SU-DHL-6 (cell line): ENCODE measurements around the gene TM7SF3.

ENCODE experiments used
- H2AFZ ChIP-seq: fragments of 200-600 bp; sonication (generic); 2 replicates; pipeline ENCODE4 v1.6.1; 2014; ENCODE audit warnings: low read depth, mild to moderate bottlenecking, moderate library complexity, mixed read lengths, antibody characterized with exemption, low read length; ENCODE audit not compliant: severe bottlenecking
- H3F3A ChIP-seq: fragments of 200-600 bp; shearing (Covaris generic); 2 replicates; pipeline ENCODE4 v1.6.0; 2016; ENCODE audit warnings: antibody characterized with exemption, mild to moderate bottlenecking; ENCODE audit not compliant: insufficient read depth
- H3K27ac ChIP-seq: fragments of 200-600 bp; sonication (generic); 2 replicates; pipeline ENCODE4 v1.5.1; 2016; ENCODE audit warnings: low read depth, mild to moderate bottlenecking, low read length, moderate library complexity, mixed read lengths
- H3K27me3 ChIP-seq: fragments of 200-600 bp; sonication (generic), shearing (Covaris generic); 2 replicates; pipeline ENCODE4 v1.6.0; 2014; ENCODE audit warnings: mild to moderate bottlenecking, low read length
- H3K36me3 ChIP-seq: fragments of 200-600 bp; sonication (generic); 2 replicates; pipeline ENCODE4 v1.6.1; 2014; ENCODE audit warnings: mild to moderate bottlenecking, low read length, mixed read lengths
- H3K4me2 ChIP-seq: fragments of 300-600, 200-600 bp; shearing (Covaris generic), sonication (generic); 2 replicates; pipeline ENCODE4 v1.6.0; 2014; ENCODE audit warnings: low read length, low read depth, mild to moderate bottlenecking; ENCODE audit not compliant: poor library complexity, severe bottlenecking
- H3K4me3 ChIP-seq: fragments of 200-600 bp; sonication (generic); 2 replicates; pipeline ENCODE4 v1.5.1; 2014; ENCODE audit warnings: antibody characterized with exemption, low read length, mild to moderate bottlenecking, mixed read lengths; ENCODE audit not compliant: insufficient read depth, poor library complexity, severe bottlenecking
- H3K79me2 ChIP-seq: fragments of 200-600 bp; sonication (generic); 2 replicates; pipeline ENCODE4 v1.6.1; 2014; ENCODE audit warnings: mild to moderate bottlenecking, low read length, moderate library complexity; ENCODE audit not compliant: insufficient read depth
- H3K9ac ChIP-seq: fragments of 200-600 bp; sonication (generic); 2 replicates; pipeline ENCODE4 v1.7.0; 2014; ENCODE audit warnings: mild to moderate bottlenecking, low read length
- H3K9me2 ChIP-seq: fragments of 200-600 bp; sonication (generic); replicated peaks from 2 replicates; pipeline ENCODE4 v1.6.1; 2014; ENCODE audit warnings: low read length; ENCODE audit not compliant: insufficient read depth
- H3K9me3 ChIP-seq: fragments of 200-600 bp; sonication (generic); 2 replicates; pipeline ENCODE4 v1.6.1; 2014; ENCODE audit warnings: low read length, mixed read lengths; ENCODE audit not compliant: insufficient read depth
- H4K20me1 ChIP-seq: fragments of 200-600 bp; sonication (generic); 2 replicates; pipeline ENCODE4 v1.6.1; 2014; ENCODE audit warnings: low read depth, mild to moderate bottlenecking, antibody characterized with exemption, low read length, moderate library complexity, mixed read lengths
- EZH2phosphoT487 ChIP-seq: fragments of 200-600 bp; sonication (generic), shearing (Covaris generic); conservative IDR thresholded peaks from 2 replicates; pipeline ENCODE4 v1.6.1; 2018; ENCODE audit warnings: mild to moderate bottlenecking, antibody characterized with exemption, low read length, moderate library complexity, mixed read lengths
- TF ChIP-seq, protein P1 (sequence below): fragments of 200-600 bp; sonication (generic); IDR thresholded peaks from one replicate; pipeline ENCODE4 v1.5.1; 2017; ENCODE audit warnings: antibody characterized with exemption, mild to moderate bottlenecking, low read length, moderate library complexity; ENCODE audit not compliant: insufficient read depth, poor library complexity, severe bottlenecking

Gene TM7SF3

GRCh38 chr12:26991826-26992225 lies 22.4 kb downstream of the TM7SF3 start:
- no peaks in the 10 kb centered on the region for H3F3A ChIP-seq
- H4K20me1 ChIP-seq, result no peaks in the 10 kb centered on the region
- no peak overlapping the region for H2AFZ ChIP-seq
- no peaks in the 10 kb centered on the region for H3K79me2 ChIP-seq
- H3K9me2 ChIP-seq, result no peaks in the 10 kb centered on the region
- no peaks in the 10 kb centered on the region; the same call in 1 of the 2 replicates for H3K36me3 ChIP-seq
- no peak overlapping the region for H3K27ac ChIP-seq
- no peak overlapping the region for H3K4me3 ChIP-seq
- no peaks in the 10 kb centered on the region for H3K27me3 ChIP-seq
- no peak overlapping the region for H3K4me2 ChIP-seq
- no peaks in the 10 kb centered on the region for H3K9me3 ChIP-seq
- no peak for TF ChIP-seq EZH2phosphoT487
- TF ChIP-seq, protein P1, sequence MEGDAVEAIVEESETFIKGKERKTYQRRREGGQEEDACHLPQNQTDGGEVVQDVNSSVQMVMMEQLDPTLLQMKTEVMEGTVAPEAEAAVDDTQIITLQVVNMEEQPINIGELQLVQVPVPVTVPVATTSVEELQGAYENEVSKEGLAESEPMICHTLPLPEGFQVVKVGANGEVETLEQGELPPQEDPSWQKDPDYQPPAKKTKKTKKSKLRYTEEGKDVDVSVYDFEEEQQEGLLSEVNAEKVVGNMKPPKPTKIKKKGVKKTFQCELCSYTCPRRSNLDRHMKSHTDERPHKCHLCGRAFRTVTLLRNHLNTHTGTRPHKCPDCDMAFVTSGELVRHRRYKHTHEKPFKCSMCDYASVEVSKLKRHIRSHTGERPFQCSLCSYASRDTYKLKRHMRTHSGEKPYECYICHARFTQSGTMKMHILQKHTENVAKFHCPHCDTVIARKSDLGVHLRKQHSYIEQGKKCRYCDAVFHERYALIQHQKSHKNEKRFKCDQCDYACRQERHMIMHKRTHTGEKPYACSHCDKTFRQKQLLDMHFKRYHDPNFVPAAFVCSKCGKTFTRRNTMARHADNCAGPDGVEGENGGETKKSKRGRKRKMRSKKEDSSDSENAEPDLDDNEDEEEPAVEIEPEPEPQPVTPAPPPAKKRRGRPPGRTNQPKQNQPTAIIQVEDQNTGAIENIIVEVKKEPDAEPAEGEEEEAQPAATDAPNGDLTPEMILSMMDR, result no peak
- no peak overlapping the region for H3K9ac ChIP-seq

DNA sequence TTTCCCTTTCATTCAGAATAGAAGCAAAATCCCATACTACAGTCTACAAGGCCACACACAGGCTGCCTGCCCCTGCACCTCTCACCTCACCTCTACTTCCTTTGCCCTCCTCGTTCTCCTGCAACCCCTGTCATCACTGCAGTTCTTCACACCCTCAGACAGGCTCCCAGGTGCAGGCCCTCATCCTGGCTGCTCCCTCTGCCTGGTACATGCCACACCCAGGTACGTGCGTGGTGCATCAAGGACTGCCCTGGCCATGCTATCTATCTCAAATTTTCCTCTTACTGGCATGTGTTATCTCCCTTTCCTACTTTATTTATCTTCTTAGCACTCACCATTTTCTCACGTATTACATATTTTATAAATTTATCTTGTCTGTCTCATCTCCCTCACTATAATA lies 24.3 kb downstream of the TM7SF3 start:
- no peaks in the 10 kb centered on the region for H3F3A ChIP-seq
- H3K9ac ChIP-seq, result no peak overlapping the region
- H3K27me3 ChIP-seq, result no peaks in the 10 kb centered on the region
- TF ChIP-seq, protein P1, result no peak
- no peak for TF ChIP-seq EZH2phosphoT487
- no peak overlapping the region for H3K4me3 ChIP-seq
- no peak overlapping the region for H2AFZ ChIP-seq
- no peak overlapping the region for H3K27ac ChIP-seq
- H3K4me2 ChIP-seq, result no peak overlapping the region
- no peaks in the 10 kb centered on the region for H4K20me1 ChIP-seq
- no peaks in the 10 kb centered on the region for H3K36me3 ChIP-seq
- H3K9me3 ChIP-seq, result no peaks in the 10 kb centered on the region
- H3K79me2 ChIP-seq, result no peaks in the 10 kb centered on the region
- H3K9me2 ChIP-seq, result no peaks in the 10 kb centered on the region

DNA sequence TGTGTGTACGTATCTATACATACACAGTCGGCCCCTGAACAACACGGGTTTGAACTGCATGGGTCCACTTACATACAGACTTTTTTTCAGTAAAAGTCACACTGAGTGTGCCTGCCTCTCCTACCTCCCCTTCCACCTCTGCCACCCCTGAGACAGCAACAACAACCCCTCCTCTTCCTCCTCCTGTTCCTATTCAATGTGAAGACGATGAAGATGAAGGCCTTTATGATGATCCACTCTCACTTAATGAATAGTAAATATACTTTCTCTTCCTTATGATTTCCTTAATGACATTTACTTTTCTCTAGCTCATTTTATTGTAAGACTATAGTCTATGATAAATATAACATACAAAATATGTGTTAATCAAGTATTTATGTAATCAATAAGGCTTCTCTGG lies 25.5 kb downstream of the TM7SF3 start:
- Histone ChIP-seq H3K4me3 (no peak overlapping the region), H3K9me2 (no peaks in the 10 kb centered on the region), H3K27me3 (no peaks in the 10 kb centered on the region), H2AFZ (no peak overlapping the region), H3F3A (no peaks in the 10 kb centered on the region), H3K36me3 (no peaks in the 10 kb centered on the region), H3K4me2 (no peak overlapping the region), H3K9ac (no peak overlapping the region), H3K9me3 (no peaks in the 10 kb centered on the region), H3K27ac (no peak overlapping the region), H3K79me2 (no peaks in the 10 kb centered on the region), H4K20me1 (no peaks in the 10 kb centered on the region)
- TF ChIP-seq, protein P1, result no peak
- TF ChIP-seq EZH2phosphoT487, result no peak
